ENCODE results near the gene FOXA1.

DNA sequence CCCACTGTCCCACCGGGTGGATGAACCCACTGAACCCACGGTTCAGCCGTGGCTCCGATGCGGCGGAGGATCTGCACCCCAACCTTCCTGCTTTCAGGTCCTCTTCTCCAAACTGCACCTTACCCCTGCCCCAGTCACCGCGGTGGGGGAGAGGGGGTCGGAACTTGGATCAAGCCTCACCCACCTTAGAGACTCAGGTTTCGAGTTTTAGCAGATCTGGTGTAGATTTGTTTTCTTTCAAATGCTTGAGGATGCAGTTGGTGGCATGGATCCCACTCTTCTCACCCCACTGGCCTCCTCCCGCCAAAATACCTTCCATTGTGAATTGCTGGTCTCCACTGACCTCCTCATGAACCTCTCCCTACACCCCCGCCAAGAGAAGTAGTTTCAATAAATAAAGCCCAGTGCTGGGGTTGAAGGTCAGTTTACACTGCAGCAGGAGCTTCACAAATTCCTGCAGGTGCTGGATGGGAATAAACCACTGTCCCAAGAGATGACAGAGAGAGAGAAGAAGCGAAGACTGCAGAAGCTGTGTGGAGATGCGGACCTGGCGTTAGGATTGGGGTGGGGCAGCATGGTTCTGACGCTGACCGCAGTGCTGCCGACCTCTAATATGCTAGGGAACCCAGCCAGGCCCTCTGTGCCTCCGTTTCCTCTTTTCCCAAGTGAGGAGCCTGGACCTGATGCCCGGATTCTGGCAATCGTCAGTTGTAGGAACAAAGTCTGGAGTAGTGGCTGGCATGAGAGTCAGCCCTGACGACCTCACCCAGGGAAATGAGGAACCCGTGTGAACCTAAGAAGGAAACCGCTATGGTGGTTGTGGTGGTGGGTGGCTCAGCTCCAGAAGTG lies 7.8 kb upstream of the FOXA1 start:
- TF ChIP-seq, protein P1, sequence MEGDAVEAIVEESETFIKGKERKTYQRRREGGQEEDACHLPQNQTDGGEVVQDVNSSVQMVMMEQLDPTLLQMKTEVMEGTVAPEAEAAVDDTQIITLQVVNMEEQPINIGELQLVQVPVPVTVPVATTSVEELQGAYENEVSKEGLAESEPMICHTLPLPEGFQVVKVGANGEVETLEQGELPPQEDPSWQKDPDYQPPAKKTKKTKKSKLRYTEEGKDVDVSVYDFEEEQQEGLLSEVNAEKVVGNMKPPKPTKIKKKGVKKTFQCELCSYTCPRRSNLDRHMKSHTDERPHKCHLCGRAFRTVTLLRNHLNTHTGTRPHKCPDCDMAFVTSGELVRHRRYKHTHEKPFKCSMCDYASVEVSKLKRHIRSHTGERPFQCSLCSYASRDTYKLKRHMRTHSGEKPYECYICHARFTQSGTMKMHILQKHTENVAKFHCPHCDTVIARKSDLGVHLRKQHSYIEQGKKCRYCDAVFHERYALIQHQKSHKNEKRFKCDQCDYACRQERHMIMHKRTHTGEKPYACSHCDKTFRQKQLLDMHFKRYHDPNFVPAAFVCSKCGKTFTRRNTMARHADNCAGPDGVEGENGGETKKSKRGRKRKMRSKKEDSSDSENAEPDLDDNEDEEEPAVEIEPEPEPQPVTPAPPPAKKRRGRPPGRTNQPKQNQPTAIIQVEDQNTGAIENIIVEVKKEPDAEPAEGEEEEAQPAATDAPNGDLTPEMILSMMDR (conservative IDR thresholded peaks at IDR 0.05; ENCODE audit: low read depth, low read length): no peak
- no peak for TF ChIP-seq EZH2 (IDR thresholded peaks at IDR 0.05; ENCODE audit: borderline replicate concordance, low read depth, low read length, poor library complexity, severe bottlenecking)

Measured in A673 (cell line).